OCI-LY7 (cell line): ENCODE results near the gene USP32. TPM values are rescaled to one million over a fixed set of nuclear protein-coding genes. Genes with fewer than 3 reads are reported as not detected.
"Not testable (repeated sequence)": the region's sequence is repeated elsewhere in the genome, so short reads cannot be mapped to it uniquely, and the experiment has no call there.

Experiments
- BruUV-seq: library from RNA; stranded (reverse); fragments of 400-500 nt; replicated peaks from 2 replicates; lab custom pipeline; 2021; lab: Mats Ljungman, UMichigan
- CTCF ChIA-PET: fragments of 300-600 bp; sonication (Branson Sonifier 250); formaldehyde crosslinking; loops from one replicate; lab custom pipeline; 2022; ENCODE audit warnings: antibody characterized with exemption; ENCODE audit not compliant: unreplicated experiment; lab: Charles Lee
- POLR2A ChIA-PET: fragments of 300-600 bp; sonication (Branson Sonifier 250); formaldehyde crosslinking; loops from one replicate; lab custom pipeline; 2022; ENCODE audit warnings: antibody characterized with exemption; lab: Charles Lee
- DNase-seq: peaks from one replicate; pipeline ENCODE4 v3.0.0-alpha.2; 2015; ENCODE audit warnings: low spot score
- H2AFZ ChIP-seq: fragments of 200-600 bp; sonication (generic), shearing (Covaris generic); 2 replicates; pipeline ENCODE4 v1.6.1; 2014; ENCODE audit warnings: mild to moderate bottlenecking, antibody characterized with exemption, low read length, moderate library complexity
- H3K27ac ChIP-seq: fragments of 200-600 bp; sonication (generic); 2 replicates; pipeline ENCODE4 v1.5.1; 2014; ENCODE audit warnings: mixed run types, low read depth, mild to moderate bottlenecking, moderate library complexity, low read length, inconsistent platforms; ENCODE audit not compliant: poor library complexity, severe bottlenecking
- H3K36me3 ChIP-seq: fragments of 200-600 bp; sonication (generic); 2 replicates; pipeline ENCODE4 v1.6.1; 2014; ENCODE audit warnings: mild to moderate bottlenecking, antibody characterized with exemption, low read length, moderate library complexity, mixed read lengths; ENCODE audit not compliant: insufficient read depth
- H3K4me1 ChIP-seq: fragments of 200-600 bp; sonication (generic); 2 replicates; pipeline ENCODE4 v1.5.1; 2014; ENCODE audit warnings: mild to moderate bottlenecking, low read length; ENCODE audit not compliant: insufficient read depth, poor library complexity, severe bottlenecking
- H3K4me2 ChIP-seq: fragments of 200-600 bp; sonication (generic); 2 replicates; pipeline ENCODE4 v1.6.1; 2014; ENCODE audit warnings: mild to moderate bottlenecking, low read length
- H3K4me3 ChIP-seq: fragments of 200-600 bp; sonication (generic); 2 replicates; pipeline ENCODE4 v1.5.1; 2014; ENCODE audit warnings: mild to moderate bottlenecking, low read depth, low read length; ENCODE audit not compliant: poor library complexity, severe bottlenecking
- H3K79me2 ChIP-seq: fragments of 200-600 bp; sonication (generic); 2 replicates; pipeline ENCODE4 v1.6.1; 2016; ENCODE audit warnings: low read depth, mild to moderate bottlenecking, low read length, moderate library complexity, mixed read lengths; ENCODE audit not compliant: insufficient read depth
- H3K9me2 ChIP-seq: fragments of 200-600 bp; sonication (generic); 2 replicates; pipeline ENCODE4 v1.6.1; 2016; ENCODE audit warnings: mild to moderate bottlenecking, low read length, mixed read lengths; ENCODE audit not compliant: insufficient read depth
- H3K9me3 ChIP-seq: fragments of 200-600 bp; sonication (generic); 2 replicates; pipeline ENCODE4 v1.6.1; 2014; ENCODE audit warnings: mild to moderate bottlenecking, mixed run types, low read length, mixed read lengths
- H4K20me1 ChIP-seq: fragments of 200-600 bp; sonication (generic); 2 replicates; pipeline ENCODE4 v1.6.1; 2014; ENCODE audit warnings: mild to moderate bottlenecking, antibody characterized with exemption, low read length, moderate library complexity, mixed read lengths; ENCODE audit not compliant: insufficient read depth
- CTCF ChIP-seq: fragments of 200-600 bp; sonication (generic); conservative IDR thresholded peaks from 2 replicates; pipeline ENCODE4 v1.5.1; 2014; ENCODE audit warnings: mild to moderate bottlenecking, antibody characterized with exemption, low read length, moderate library complexity, mixed read lengths
- intact Hi-C: fragments of 100-400 bp; cut with micrococcal nuclease; formaldehyde crosslinking; loops from one replicate; pipeline ENCODE4 v1.10.0; 2022; ENCODE audit not compliant: unreplicated experiment
- total RNA-seq, 2 experiments: library from RNA; depleted of rRNA in 1 of 2; stranded (reverse); fragments of >200 nt in 1 of 2; shearing (Covaris generic) in 1 of 2; gene quantifications; 2 replicates each; pipeline ENCODE4 v1.2.3, GENCODE V29; 2014 to 2022

USP32 gene
- total RNA-seq, 2 experiments from 2014 or later: 16.9 to 28.0 TPM

GRCh38 chr17:60178180-60178579 lies 213.8 kb downstream of the USP32 start:
- H3K27ac ChIP-seq, POLR2A ChIA-PET, H3K4me2 ChIP-seq, H4K20me1 ChIP-seq, BruUV-seq, H3K9me3 ChIP-seq, intact Hi-C loops, H3K4me3 ChIP-seq, H3K4me1 ChIP-seq, DNase-seq, CTCF ChIA-PET, H3K9me2 ChIP-seq, H3K79me2 ChIP-seq, H2AFZ ChIP-seq: not testable (repeated sequence)
- peaks cover 19% of the 10 kb centered on the region for H3K36me3 ChIP-seq

DNA sequence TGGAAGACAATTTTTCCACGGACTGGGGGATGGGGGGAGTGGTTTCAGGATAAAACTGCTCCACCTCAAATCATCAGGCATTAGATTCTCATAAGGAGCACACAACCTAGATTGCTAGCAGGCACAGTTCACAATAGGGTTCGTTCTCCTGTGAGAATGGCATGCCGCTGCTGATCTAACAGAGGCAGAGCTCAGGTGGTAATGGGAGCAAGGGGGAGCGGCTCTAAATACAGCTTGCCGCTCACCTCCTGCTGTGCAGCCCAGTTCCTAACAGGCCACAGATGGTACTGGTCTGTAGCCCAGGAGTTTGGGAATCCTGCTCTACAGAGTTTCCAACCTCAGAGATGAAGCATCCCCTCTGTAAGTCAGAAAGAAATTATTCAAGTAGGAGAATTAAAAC lies 215.2 kb downstream of the USP32 start:
- H3K79me2 ChIP-seq, H3K9me2 ChIP-seq, BruUV-seq, CTCF ChIA-PET, H3K9me3 ChIP-seq, DNase-seq, H3K4me1 ChIP-seq, H3K27ac ChIP-seq, H3K4me2 ChIP-seq, H4K20me1 ChIP-seq, intact Hi-C loops, H3K4me3 ChIP-seq, H2AFZ ChIP-seq: not testable (repeated sequence)
- H3K36me3 ChIP-seq: peaks cover 19% of the 10 kb centered on the region
- POLR2A ChIA-PET: interaction anchor here (0.9 kb wide), 1 partner anchor 1721 kb away, joined by 3 read pairs; no protein-coding TSS in a partner anchor

DNA sequence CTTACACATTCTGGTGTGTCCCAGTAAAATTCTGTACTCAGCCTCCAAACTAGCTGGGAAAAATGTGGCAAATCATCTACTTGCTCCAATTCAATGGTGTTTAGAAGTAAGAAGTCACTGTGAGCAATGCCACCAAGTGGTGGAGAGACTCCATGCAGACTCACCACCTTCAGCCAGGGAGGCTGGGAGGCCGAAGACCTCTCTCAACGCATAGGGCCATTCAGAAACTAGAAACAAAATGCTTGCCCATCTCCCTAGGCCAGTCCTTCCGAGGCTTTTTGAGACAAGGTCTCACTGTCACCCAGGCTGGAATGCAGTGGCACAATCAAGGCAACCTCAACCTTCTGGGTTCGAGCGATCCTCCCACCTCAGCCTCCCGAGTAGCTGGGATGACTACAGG lies 217.2 kb downstream of the USP32 start:
- CTCF ChIA-PET, BruUV-seq: not testable (repeated sequence)

More for the DNA sequence above, 217.2 kb downstream of the USP32 start:
- H3K27ac ChIP-seq, H3K9me2 ChIP-seq, H3K4me1 ChIP-seq, H4K20me1 ChIP-seq, H2AFZ ChIP-seq, H3K79me2 ChIP-seq, H3K9me3 ChIP-seq, H3K4me3 ChIP-seq, H3K4me2 ChIP-seq, H3K36me3 ChIP-seq: not testable (repeated sequence)
- TF ChIP-seq CTCF: peak; percentile 54
- DNase-seq: peak; percentile 19
- POLR2A ChIA-PET: interaction anchor here (0.6 kb wide), 1 partner anchor 269 kb away, joined by 3 read pairs; no protein-coding TSS in a partner anchor
- intact Hi-C loops: loop anchor here (2.0 kb wide), 1 partner anchor 32 kb away; no protein-coding TSS in a partner anchor
